Right renal cortex interstitium (tissue), 3 donors: ENCODE data around the gene CHN1. TPM values are rescaled to one million over a fixed set of nuclear protein-coding genes. Genes with fewer than 3 reads are reported as not detected.

ENCODE experiments used
- DNase-seq, 3 donors: peaks; one replicate each; pipeline ENCODE4 v3.0.0-alpha.2; 2013; ENCODE audit warnings: low read depth in 3 of 3, low spot score in 2 of 3
- polyA plus RNA-seq, 3 donors: library from polyadenylated mRNA; unstranded; fragments of 120-200 nt; gene quantifications; one replicate each; pipeline ENCODE4 v1.2.1, GENCODE V29; 2013; ENCODE audit not compliant: insufficient read length in 3 of 3

CHN1 gene
- polyA plus RNA-seq, 3 donors: 29.3 to 32.1 (median 31.4) TPM

DNA sequence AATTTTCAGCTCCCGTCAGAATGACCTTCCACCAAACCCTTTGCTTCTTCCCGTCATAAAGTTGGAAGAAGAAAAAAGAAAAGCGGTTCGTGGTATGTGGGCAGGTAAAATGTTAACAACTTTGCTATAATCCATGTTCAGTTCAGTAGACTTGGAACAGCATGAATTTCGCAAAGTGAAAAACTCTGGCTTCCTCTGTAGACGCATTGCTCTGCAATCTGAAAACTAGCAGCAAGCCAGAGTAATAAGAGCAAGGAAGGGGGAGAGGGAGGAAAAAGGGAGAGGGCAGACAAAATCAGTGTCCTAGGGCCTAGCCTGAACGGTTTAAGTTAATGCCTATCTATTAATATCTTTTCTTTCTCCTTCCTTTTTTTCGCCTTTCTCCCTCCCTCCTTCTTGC, 214.2 kb downstream of the CHN1 start:
- no peak for DNase-seq

DNA sequence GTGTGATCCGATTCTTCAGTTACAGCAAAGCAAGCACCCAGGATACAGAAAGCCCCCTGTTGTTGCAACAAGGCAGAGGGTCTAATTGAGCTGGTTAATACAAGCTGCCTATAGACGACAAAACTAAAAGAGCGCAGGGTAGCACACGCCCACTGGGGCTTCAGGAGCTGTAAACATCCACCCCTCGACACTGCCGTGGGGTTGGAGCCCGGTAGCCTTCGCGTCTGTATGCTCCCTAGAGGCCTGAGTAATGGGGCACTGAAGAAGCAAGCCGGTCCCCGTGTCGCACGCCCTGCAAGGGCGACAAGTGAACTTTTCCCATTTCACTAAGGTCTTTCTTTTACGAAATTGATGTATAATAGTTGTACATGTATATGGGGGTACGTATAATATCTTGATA, 216.2 kb downstream of the CHN1 start:
- DNase-seq: no peak

DNA sequence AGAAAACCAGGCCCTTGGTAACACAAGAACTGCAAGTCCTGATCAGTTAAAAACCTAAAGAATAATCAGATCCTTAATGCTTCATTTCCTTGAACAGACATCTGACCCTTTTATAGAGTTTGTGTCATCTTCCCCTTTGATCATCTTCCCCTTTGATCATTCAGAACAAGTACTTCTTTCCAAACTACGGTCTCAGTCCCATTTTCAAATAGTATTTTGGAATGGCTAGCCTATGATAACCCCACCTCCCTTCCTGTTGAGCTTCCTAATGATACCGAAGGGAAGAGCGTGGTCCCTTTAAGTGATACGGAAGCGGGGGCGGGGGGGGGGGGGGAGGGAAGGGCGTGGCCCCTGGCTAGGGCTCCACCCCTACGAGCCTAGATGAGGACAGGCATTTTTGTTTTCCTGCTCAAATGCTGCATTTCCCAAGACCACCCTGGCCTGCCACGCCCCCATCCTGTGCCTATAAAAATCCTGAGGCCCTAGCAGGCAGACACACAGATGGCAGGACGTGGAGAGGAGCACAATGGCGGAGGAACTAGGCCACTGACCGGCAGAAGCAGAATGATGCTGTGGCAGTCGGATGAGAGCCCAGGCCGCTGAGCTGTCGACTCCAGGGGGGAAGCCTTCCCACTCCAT, 216.8 kb downstream of the CHN1 start:
- no peak for DNase-seq

DNA sequence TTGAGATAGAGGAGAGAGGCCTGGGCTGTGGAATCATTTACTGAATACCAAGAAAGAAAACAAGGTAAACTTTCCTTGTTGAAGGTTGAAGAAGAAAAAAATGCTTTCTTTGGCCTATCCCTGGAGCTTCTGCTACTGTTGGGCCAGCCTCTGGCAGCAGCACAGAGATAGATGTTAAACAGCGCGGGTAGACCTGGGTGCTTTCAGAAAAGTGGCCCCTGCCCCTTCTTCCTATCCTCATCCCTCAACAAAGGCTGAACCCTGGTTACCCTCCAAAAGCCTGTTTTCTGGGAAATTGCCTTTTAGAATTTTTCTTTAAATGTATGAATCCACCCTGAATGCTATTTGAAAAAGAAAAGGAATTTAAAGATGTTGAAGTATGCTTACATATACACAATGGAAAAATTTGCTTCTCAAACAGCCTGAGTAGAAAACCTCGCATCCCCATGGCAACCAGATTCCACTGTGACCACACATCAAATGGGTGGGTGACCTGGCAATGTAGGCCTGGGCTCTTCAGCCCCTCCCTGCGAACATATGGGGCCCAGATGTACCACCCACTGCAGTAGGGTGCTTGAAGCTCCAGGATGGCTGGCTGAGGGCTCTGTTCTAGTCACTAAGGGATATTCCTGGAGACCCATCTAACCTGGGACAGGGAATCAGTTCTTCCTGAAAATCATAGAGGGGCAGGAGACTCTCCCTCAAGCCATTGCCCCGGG, 217.5 kb downstream of the CHN1 start:
- no peak for DNase-seq

DNA sequence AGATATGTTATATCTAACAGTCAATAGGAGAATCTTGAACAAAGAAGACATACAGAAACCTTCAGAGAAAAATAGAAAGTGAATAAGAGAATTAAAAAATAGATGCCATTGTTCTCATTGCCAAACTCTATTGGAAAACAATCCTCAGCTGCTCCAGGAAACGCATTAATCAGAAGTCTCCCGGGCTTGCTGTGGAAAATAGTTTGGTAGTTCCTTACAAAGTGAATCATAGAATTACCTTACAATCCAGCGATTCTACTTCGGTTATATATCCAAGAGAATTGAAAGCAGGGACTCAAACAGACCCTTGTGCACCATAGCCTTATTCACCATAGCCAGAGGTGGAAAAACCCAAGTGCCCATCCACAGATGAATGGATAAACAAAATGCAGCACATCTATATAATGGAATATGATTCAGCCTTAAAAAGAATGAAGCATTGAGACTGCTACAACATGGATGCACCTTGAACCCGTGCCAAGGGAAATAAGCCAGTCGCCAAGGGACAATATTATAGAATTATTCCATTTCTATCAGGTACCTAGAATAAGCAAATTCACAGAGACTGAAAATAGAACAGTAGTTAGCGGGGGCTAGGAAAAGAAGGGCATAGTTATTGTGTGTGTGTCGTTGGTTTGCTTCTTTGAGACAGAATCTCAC, 219.0 kb downstream of the CHN1 start:
- no peak for DNase-seq

DNA sequence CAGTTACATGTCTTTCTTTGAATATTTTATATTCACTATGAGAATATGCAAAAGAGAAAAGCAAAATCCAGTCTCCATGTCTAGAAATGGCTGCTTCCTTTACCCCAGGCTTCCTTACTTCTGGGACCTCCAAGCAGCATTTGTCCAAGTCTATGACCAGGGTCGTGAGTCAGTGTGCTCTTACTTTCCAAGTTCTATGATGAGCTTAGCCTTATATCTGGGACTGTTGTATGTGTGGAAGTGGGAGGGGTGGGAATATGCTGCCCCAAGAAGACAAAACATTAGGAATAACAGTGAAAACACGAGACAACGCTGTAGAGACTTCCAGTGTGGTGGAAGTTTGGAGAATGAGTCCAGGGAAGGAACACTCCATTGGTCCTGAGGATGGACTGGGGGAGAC, 219.7 kb downstream of the CHN1 start:
- no peak for DNase-seq

DNA sequence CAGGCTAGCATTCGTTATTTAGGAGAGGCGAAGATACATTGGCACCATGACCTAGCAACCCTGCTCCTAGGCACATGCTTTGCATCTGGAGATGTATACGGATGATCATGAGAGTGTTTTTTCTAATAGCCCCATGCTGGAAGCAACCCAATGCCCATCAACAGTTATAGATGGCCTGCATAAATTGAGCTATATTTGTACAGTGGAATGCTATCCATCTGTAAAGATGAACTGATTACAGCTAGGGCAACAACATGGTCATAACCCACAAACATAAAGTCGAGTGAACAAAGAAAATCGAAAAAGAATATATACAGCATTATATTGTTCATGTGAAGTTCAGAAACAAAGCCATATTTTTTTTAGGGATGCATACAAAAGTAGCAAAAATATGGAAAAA, 220.3 kb downstream of the CHN1 start:
- no peak for DNase-seq

DNA sequence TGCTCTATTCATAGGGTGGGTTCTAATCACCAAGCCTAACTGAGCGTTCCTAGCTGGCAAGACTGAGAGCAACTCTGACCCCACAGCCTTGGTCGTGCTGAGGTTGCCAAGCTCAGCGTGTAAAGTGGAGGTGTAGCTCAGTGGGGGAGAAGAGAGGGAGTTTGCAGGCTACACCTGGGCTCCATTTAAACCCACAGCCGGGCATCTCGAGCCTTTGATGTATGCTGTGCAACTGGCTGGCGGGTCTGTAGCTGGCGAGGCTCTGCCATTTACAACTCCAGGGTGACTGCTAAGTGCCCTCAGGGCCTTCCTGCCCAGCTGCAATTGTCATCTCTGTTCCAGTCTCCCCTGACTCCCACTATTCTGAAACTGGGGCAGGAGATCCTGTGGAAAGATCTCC, 220.9 kb downstream of the CHN1 start:
- DNase-seq: no peak

DNA sequence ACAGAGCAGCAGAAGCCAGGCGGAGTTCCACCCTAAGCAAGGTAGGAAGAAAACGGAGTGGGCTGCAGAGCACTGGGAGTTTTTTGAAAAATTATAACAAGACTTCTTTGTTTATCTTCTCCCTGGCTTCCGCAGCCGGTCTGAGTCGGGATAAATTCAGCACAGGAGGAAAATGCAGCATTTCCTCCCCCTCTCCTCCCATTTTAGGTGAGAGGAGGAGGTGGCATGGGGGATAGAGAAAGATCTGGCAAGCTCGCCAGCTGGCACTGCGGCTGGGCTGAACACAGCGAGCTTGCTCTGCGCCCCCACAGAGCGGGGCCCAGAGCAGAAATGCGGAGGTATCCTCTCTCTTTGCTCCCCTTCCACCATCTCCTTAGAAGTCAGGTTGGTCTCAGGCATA, 223.2 kb downstream of the CHN1 start:
- no peak for DNase-seq

DNA sequence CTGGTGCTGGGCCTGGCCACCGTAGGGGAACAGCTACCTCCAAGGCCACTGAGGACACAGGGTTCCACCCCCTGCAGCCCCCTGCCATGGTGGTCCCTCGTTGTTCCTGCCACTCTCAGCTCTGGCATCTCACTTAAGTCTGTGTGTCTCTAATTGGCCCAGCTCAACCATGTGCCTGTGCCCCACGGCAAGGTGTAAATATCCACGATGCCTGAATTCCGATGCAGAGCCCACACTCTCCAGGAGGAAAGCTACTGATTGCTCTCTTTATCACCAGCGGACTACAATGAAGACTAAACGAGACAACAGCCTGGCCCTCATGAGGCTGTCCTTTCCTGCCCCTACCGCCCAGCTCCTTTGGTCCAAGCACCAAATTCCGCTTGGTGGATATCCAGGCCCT, 223.9 kb downstream of the CHN1 start:
- DNase-seq: no peak

DNA sequence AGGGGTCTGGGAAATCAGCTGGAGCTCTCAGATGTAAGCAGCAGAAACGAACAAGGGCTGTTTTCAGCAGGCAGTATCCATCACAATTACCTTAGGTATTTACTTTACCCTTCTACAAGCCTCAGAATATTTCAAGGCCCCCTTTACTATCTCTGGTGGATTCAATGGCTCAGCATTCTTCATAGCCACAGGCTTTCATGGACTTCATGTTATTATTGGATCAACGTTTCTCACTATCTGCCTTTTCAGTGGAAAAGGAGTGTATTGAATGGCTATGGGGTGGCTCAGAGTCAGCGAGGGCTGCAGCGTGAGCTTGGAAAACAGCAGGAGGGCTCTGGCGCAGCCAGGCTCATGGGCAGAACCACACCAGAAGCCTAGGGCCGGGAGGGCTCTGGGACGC, 224.3 kb downstream of the CHN1 start:
- no peak for DNase-seq

DNA sequence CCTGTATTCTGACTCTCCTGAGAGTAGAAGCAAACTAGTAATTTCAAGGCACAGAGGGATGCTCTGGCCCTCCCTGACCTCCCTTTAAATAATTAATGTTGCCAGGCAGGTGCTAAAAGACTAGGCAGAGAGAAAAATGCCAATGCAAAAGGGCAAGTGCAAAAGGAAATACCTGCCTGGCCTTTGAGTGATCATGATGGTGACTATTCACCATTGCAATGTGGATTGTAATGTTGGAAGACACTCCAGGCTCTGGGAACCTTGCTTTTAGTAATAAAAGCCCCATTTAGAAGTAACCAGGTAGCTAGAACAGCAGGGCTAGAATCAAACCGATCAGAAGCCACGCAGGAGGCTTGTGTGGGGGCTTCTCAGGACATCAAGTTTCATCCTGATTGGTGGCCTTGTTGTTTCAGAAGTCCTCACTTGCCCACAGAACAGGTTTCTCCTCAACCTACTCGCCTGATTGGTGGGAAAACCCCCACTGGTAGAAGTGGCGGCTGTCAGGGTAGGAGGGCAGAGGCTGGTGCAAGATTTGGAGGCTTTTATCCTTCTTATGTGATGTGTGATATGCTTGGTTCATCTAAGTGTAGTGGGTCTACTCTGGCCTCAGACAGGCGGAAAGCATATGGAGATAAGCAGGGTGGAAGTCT, 224.9 kb downstream of the CHN1 start:
- DNase-seq: no peak

DNA sequence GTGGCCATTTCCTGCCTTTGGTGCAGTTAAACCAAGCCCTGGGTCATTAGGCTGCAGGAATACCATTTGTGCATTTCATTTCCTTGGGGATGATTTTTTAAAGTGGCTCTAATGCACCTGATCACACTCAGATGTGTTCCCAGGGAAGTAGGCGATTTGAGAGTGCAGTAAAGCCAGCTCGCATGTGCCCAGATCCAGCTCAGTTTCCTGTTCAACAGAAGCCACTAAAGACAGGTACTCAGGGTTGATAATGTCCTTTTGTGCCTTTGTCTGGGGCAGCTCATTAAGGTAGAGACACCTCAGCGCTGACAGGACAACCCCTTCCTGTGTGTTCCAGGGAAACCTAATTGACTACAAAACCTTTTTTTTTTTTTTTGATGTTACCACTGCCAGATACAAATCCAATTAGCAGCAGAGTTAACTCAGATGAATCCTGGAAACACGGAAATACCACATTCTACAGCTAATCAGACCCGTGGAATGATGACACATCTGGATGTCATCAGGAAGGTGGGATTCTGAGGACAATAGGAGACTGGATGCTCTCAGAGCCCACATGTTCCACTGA, 225.7 kb downstream of the CHN1 start:
- no peak for DNase-seq

DNA sequence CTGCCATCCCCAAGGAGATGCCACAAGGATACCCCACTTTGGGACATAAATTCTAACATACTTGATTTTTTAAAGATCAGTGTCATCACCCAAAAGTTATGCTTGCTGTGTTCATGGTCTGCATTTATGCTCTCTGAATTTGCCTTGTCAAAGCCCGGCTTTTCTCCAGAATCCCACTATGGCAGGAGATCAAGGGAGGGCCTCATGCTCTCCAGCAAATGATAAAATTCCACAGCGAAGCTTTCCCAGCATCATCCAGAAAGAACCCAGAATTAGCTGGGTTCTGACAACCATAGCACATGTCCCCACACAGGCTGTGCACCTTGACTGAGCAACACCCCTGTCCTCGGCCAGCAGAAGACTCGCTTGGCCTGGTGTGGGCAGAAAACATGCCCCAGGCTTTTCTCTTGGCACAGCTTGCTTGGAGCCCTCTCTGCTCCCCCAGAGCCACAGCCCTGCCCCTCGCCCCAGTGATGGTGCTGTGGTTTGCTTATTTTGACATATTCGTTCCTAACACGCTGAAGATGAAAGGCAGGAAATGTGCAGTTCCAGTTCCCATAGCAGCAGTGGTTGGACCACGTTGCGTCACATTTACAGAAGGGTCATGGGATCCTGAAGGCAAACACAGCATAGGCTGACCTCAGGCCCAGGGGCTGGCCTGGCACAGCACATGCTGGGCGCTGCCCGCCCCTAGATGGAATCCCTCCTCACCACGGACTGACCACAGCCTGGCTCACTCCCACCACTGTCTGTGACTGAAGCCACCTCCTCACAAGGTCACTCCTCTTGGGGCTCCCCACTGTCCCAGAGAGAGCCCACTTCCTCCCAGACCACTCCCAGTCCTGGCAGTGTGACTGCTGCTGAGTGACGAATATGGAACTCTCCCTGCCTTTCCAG, 226.8 kb downstream of the CHN1 start:
- DNase-seq: no peak

DNA sequence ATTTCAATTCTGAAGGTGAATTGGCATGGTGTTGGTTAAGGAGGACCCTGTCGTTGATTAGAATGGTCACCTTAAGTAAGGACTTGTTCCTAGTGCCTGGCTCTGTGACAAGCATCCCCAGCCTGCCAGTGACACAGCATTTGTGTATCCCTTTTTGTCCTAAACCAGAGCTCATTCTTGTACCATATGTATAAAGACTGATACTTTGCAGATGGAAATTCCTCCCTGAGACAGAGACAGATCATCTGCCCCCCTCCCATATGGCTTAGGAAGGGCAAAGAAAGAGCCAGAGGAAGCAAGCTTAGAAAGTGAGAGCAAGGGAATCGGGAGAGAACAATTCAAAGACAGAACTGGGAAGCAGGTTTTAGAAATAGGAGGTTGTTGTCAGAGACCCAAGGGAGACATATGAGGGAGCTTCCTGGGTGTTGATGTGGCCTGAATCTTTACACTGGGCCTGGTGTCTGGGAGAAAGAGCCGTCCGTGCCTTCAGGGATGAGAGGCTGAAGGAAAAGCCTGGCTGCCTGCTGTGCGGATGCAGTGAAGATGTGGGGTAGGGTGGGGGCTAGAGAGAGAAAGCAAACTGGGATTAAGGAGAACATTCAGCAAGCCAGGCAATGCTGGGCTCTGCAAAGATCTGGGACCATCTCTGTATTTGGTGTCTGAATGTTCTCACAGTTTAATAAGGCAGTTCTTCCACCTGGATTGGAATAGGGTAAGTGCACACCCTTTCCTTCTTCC, 227.7 kb downstream of the CHN1 start:
- DNase-seq: no peak

DNA sequence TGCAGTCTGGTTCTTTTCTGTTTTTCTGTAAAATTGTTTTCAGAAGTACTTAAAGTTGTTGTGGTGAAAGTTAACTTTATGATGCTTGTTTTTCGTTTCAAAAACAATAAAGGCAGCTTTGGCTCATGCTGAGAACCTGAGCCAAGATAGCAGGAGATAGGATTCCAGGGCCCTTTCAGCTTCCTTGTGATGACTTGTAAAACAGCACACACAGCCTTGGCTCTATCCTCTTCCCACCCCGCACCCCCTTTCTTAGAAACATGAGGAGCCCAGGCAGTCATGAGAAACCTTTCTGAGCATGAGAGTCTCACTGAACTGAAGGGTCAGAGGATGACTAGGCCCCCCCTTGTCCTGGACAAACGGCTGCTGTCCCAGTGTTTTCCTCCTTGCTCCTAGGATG, 228.5 kb downstream of the CHN1 start:
- DNase-seq: no peak

DNA sequence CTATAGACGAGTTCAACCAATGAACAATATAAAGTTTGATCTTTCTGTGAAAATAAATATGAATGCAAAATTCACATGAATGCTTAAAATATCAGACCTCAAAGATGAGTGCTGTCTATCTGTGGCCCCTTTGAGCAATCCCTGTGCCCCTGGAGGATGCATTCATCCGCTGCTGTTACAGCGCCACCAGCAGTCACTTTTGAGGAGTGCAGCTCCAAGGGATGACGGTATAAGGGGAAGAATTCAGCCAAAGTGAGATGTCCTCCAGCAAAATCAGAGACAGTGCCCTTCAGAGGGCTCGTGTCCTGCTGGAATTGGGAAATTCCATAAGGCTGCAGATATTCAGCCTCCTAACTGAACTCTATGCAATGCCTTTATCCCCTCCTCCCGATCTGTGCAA, 229.0 kb downstream of the CHN1 start:
- DNase-seq: no peak

DNA sequence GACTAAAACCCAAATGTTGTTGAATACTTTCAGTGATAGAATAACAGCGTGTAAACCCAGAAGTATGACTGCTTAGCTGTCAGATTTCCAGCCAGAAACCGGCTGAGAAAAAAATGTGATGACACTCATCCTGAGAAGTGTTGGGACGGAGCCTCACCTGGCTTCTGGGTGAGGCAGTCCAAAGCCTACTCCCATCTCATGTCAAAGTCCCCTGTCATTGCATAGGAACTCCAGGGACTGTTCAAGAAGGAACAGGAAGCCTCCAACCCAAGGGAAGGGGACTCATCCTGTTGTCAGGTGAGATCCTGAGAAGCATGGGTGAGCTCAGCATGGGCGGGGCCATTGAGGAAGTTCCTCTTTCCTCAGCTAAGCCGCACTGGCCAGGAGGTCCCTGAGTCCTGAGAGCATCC, 229.6 kb downstream of the CHN1 start:
- DNase-seq: no peak

DNA sequence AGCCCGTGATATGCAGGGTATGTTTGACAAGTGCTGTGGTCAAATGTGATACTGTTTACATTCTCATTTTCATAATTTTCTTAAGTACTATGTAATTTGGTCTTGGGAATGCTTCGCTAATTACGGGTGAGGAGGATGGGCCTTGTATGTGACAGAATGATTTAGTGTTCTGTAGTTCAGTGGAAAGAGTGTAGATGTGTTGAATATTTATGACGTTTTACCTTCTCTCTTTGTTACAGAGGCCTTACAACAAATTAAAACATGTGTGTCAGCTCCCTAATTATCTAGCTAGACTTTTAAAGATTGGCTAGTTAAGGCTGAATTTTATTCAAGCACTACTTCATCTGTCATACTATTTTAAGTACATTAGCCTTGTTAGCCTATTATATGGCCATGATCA, 230.3 kb downstream of the CHN1 start:
- DNase-seq: no peak

DNA sequence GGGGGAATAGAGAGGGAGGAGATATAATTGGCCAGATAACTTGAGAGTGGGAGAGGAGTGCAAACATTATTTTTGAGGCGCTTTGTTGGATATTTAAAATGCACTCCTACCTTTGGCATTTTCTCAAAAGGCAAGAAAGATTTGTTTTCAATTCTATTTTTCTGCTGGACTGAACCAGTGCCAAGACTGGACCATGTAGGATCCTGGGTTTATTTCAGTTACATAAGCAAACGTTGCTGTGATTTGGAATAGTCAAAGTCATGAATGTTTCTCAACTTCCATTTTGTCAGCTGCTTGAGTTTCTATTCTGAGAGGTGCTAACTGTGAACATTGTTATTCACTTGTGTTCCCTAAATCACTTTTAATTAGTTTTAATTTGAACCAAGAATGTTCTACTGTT, 232.0 kb downstream of the CHN1 start:
- no peak for DNase-seq
